K562 (cell line): Measurements from ENCODE around the gene SRRT. TPM values are rescaled to one million over a fixed set of nuclear protein-coding genes. Genes with fewer than 3 reads are reported as not detected.

Source experiments
- GMEB1 ChIP-seq: fragments of 250-450 bp; sonication (Bioruptor Pico); IDR thresholded peaks from 2 replicates; pipeline ENCODE4 v1.4.0; 2020; ENCODE audit warnings: mild to moderate bottlenecking
- KAT7 ChIP-seq: sonication (generic); formaldehyde crosslinking; IDR thresholded peaks from 2 replicates; pipeline ENCODE4 v1.8.0; 2022; ENCODE audit warnings: missing genetic modification reagents, mild to moderate bottlenecking, borderline replicate concordance
- KLF16 ChIP-seq: IDR thresholded peaks from 2 replicates; pipeline ENCODE4 v1.6.1; 2016; ENCODE audit warnings: antibody characterized with exemption
- LCOR ChIP-seq: sonication (generic); formaldehyde crosslinking; IDR thresholded peaks from 2 replicates; pipeline ENCODE4 v1.8.0; 2022; ENCODE audit warnings: mild to moderate bottlenecking, missing genetic modification reagents
- MEF2D ChIP-seq: conservative IDR thresholded peaks from 2 replicates; pipeline ENCODE4 v1.6.1; 2016; ENCODE audit warnings: low read depth, missing genetic modification characterization, missing compliant biosample characterization
- NKRF ChIP-seq: fragments of 450-650 bp; IDR thresholded peaks from 2 replicates; pipeline ENCODE4 v1.6.1; 2016; ENCODE audit warnings: borderline replicate concordance
- PHB2 ChIP-seq: fragments of 450-650 bp; IDR thresholded peaks from 2 replicates; pipeline ENCODE4 v1.6.1; 2017; ENCODE audit warnings: low read depth
- POLR2B ChIP-seq: fragments of 450-650 bp; IDR thresholded peaks from 2 replicates; pipeline ENCODE4 v1.6.1; 2018; ENCODE audit warnings: low read depth; ENCODE audit not compliant: partially characterized antibody
- PURB ChIP-seq: sonication (generic); formaldehyde crosslinking; IDR thresholded peaks from 2 replicates; pipeline ENCODE4 v1.9.0; 2021; ENCODE audit warnings: low read depth, mild to moderate bottlenecking, missing genetic modification reagents
- RREB1 ChIP-seq: fragments of 250-450 bp; sonication (Bioruptor Pico); IDR thresholded peaks from 2 replicates; pipeline ENCODE4 v1.4.0; 2020
- ZNF124 ChIP-seq: sonication (generic); formaldehyde crosslinking; IDR thresholded peaks from 2 replicates; pipeline ENCODE4 v1.8.1; 2022; ENCODE audit warnings: missing genetic modification reagents
- ZNF316 ChIP-seq: fragments of 450-650 bp; IDR thresholded peaks from 2 replicates; pipeline ENCODE4 v1.6.1; 2016
- ZNF347 ChIP-seq: fragments of 450-650 bp; formaldehyde crosslinking; IDR thresholded peaks from 2 replicates; pipeline ENCODE4 v1.4.0; 2020; ENCODE audit warnings: low read depth, mild to moderate bottlenecking, moderate library complexity
- polyA plus RNA-seq, 8 experiments: library from polyadenylated mRNA; depleted of rRNA in 4 of 8; stranded (reverse) in 5 of 8; unstranded in 3 of 8; fragments of >200 nt; fragmentation: Nextera tagmentation in 2 of 8; fragmentation: Illumina TruSeq in 1 of 8; extraction: Ambion mirVana in 2 of 8; extraction: Trizol in 1 of 8; gene quantifications; 2 replicates each; pipeline versions ENCODE4 v1.2.1 to v1.2.3, GENCODE V29; 2011 to 2014; ENCODE audit warnings: inconsistent platforms in 1 of 8, missing spikeins in 1 of 8
- total RNA-seq, 7 experiments: library from RNA; depleted of rRNA in 6 of 7; stranded (reverse); fragments of >200 nt in 6 of 7; fragmentation: Illumina TruSeq in 2 of 7; extraction: Trizol in 2 of 7; gene quantifications; 2 replicates each; pipeline versions ENCODE4 v1.2.1 to v1.2.3, GENCODE V29; 2011 to 2021; ENCODE audit warnings: low replicate concordance in 1 of 7

Gene SRRT
- total and polyA plus RNA-seq, 9 of the 15 experiments (the other 6 are each of a cell fraction or from before 2014, with no cell fraction given) = 10.3 to 263 (median 84.4) TPM

- TF ChIP-seq GMEB1 (no peak), PURB (CRISPR knock-in tag) (no peak), LCOR (CRISPR knock-in tag) (0 out of 2 replicates have a peak, but pooled peaks have one; percentile 32), KLF16 (no peak), RREB1 (no peak; the same call in 1 of the 2 replicates), NKRF (no peak), ZNF316 (peak; percentile 77), KAT7 (CRISPR knock-in tag) (no peak), ZNF124 (CRISPR knock-in tag) (no peak), MEF2D (tag) (no peak), ZNF347 (no peak), POLR2B (no peak), PHB2 (no peak)
Measured at GRCh38 chr7:100863406-100863950, 11.4 kb upstream of the SRRT start (continued).
